SK-N-MC (cell line): Measurements from ENCODE around the gene KANSL1.

Experiments used
- EZH2 ChIP-seq: fragments of 200-600 bp; sonication (generic); IDR thresholded peaks from one replicate; pipeline ENCODE4 v1.6.1; 2017; ENCODE audit warnings: antibody characterized with exemption
- POLR2AphosphoS5 ChIP-seq: IDR thresholded peaks from 2 replicates; pipeline ENCODE4 v1.6.1; 2012; ENCODE audit warnings: mild to moderate bottlenecking, low read depth, low read length, borderline replicate concordance

GRCh38 chr17:45980855-45981254 is 212.4 kb downstream of the KANSL1 start:
- TF ChIP-seq POLR2AphosphoS5 (no peak), EZH2 (no peak)
